ENCODE measurements around the gene TES.

The TES gene

GRCh38 chr7:116306409-116307048 lies 96.2 kb downstream of the TES start:
- H3K4me3 ChIP-seq (ENCODE audit: low read depth, low read length): no peak overlapping the region
- TF ChIP-seq MYC (IDR thresholded peaks at IDR 0.05; ENCODE audit: low read depth, low read length) (no peak), POLR2A (IDR thresholded peaks at IDR 0.05; ENCODE audit: extremely low read depth, insufficient read length) (no peak)
- TF ChIP-seq, protein P1, sequence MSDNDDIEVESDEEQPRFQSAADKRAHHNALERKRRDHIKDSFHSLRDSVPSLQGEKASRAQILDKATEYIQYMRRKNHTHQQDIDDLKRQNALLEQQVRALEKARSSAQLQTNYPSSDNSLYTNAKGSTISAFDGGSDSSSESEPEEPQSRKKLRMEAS (IDR thresholded peaks at IDR 0.05; ENCODE audit: low read depth, low read length): no peak
- TF ChIP-seq, protein P2, sequence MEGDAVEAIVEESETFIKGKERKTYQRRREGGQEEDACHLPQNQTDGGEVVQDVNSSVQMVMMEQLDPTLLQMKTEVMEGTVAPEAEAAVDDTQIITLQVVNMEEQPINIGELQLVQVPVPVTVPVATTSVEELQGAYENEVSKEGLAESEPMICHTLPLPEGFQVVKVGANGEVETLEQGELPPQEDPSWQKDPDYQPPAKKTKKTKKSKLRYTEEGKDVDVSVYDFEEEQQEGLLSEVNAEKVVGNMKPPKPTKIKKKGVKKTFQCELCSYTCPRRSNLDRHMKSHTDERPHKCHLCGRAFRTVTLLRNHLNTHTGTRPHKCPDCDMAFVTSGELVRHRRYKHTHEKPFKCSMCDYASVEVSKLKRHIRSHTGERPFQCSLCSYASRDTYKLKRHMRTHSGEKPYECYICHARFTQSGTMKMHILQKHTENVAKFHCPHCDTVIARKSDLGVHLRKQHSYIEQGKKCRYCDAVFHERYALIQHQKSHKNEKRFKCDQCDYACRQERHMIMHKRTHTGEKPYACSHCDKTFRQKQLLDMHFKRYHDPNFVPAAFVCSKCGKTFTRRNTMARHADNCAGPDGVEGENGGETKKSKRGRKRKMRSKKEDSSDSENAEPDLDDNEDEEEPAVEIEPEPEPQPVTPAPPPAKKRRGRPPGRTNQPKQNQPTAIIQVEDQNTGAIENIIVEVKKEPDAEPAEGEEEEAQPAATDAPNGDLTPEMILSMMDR (IDR thresholded peaks at IDR 0.05; ENCODE audit: low read depth, low read length): no peak
- DNase-seq (ENCODE audit: low read depth): no peak

DNA sequence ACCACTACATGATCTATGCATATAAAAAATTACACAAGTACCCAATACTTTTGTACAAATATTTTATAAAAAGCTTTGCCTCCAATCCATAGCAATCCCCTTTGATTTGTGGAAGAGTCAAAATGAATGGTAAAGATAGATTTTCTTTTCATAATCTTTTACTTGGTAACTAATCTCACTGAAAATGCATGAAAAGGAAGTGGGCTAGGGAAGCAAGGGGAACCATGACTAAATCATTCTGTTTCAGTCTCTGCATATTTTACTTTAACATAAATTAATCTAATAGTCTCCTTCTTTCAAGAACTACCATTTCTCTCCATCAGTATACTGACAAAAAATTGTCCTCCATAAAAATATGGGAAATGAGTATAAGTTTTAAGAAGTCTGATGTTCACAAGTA lies 96.9 kb downstream of the TES start:
- no peak overlapping the region for H3K4me3 ChIP-seq (ENCODE audit: low read depth, low read length)
- TF ChIP-seq POLR2A (IDR thresholded peaks at IDR 0.05; ENCODE audit: extremely low read depth, insufficient read length): no peak
- TF ChIP-seq, protein P1 (IDR thresholded peaks at IDR 0.05; ENCODE audit: low read depth, low read length): no peak
- TF ChIP-seq MYC (IDR thresholded peaks at IDR 0.05; ENCODE audit: low read depth, low read length): no peak
- TF ChIP-seq, protein P2 (IDR thresholded peaks at IDR 0.05; ENCODE audit: low read depth, low read length): no peak
- no peak for DNase-seq (ENCODE audit: low read depth)
